LNCaP clone FGC (cell line): Measurements from ENCODE around the gene MED25.

ENCODE experiments used
- DNase-seq: peaks from one replicate; pipeline ENCODE4 v3.0.0-alpha.2; 2011; ENCODE audit warnings: low read depth
- H3K4me3 ChIP-seq: 2 replicates; pipeline ENCODE4 v1.5.1; 2011; ENCODE audit warnings: mild to moderate bottlenecking, low read depth, low read length, control low read depth
- CTCF ChIP-seq: IDR thresholded peaks from 2 replicates; pipeline ENCODE4 v1.5.1; 2012; ENCODE audit warnings: mild to moderate bottlenecking; ENCODE audit not compliant: control insufficient read depth, insufficient read depth; ENCODE audit errors: extremely low read depth

Gene MED25

GRCh38 chr19:49873834-49874233 is 55.7 kb downstream of the MED25 start:
- no peak for TF ChIP-seq CTCF
- no peak for DNase-seq
- H3K4me3 ChIP-seq: no peak overlapping the region

GRCh38 chr19:49874503-49875157 is 56.5 kb downstream of the MED25 start:
- no peak for TF ChIP-seq CTCF
- DNase-seq: no peak
- H3K4me3 ChIP-seq: peak overlapping the region; percentile 85

- DNase-seq: no peak
- TF ChIP-seq CTCF: no peak
- peak overlapping the region; percentile 85 for H3K4me3 ChIP-seq
Measured at GRCh38 chr19:49875177-49875576, 57.1 kb downstream of the MED25 start.

GRCh38 chr19:49875857-49876421 is 57.9 kb downstream of the MED25 start:
- no peak for TF ChIP-seq CTCF
- DNase-seq: no peak
- H3K4me3 ChIP-seq: peak overlapping the region; percentile 85

- H3K4me3 ChIP-seq: peak overlapping the region; percentile 85
- peak; percentile 98 for DNase-seq
- TF ChIP-seq CTCF: no peak
Measured at GRCh38 chr19:49876422-49877019, 58.4 kb downstream of the MED25 start.

GRCh38 chr19:49877020-49877878 is 59.2 kb downstream of the MED25 start, which contains the start of the genes AKT1S1 and TBC1D17:
TSS of gene AKT1S1 (minus strand) at chr19:49877355. CDS start at chr19:49873295, 4,060 bp downstream.
TSS of gene TBC1D17 (plus strand) at chr19:49877702. CDS start at chr19:49877724, 22 bp downstream.
- TF ChIP-seq CTCF: no peak
- peak within 1 kb of the TSS; percentile 85 for H3K4me3 ChIP-seq
- DNase-seq: peak; percentile 100
